Ovary (tissue), 9 donors: ENCODE data around the gene FAS. TPM values are rescaled to one million over a fixed set of nuclear protein-coding genes. Genes with fewer than 3 reads are reported as not detected.

Experiments
- DNase-seq, 5 donors: peaks; one replicate each; pipeline ENCODE4 v3.0.0-alpha.2; 2019 to 2020
- H3K27ac ChIP-seq, 2 donors: fragments of 200-600 bp; one replicate each; pipeline versions ENCODE4 v1.5.1 to v1.8.0; 2019 to 2022
- H3K27me3 ChIP-seq: fragments of 200-600 bp; one replicate; pipeline ENCODE4 v1.8.0; 2022
- H3K36me3 ChIP-seq: fragments of 200-600 bp; sonication (generic); one replicate; pipeline ENCODE4 v1.5.1; 2019
- H3K4me1 ChIP-seq: one replicate; pipeline ENCODE4 v1.8.1; 2013; ENCODE audit warnings: mild to moderate bottlenecking, moderate library complexity; ENCODE audit not compliant: insufficient read depth
- H3K4me3 ChIP-seq: fragments of 200-600 bp; sonication (generic); one replicate; pipeline ENCODE4 v1.5.1; 2017
- H3K9me3 ChIP-seq, 2 donors: fragments of 200-600 bp in 1 of 2; sonication (generic) in 1 of 2; one replicate each; pipeline versions ENCODE4 v1.5.1 to v1.8.1; 2013 to 2019; ENCODE audit warnings: mild to moderate bottlenecking in 1 of 2, moderate library complexity in 1 of 2
- CTCF ChIP-seq, 3 donors: fragments of 450-650 bp in 2 of 3; fragments of 200-600 bp in 1 of 3; IDR thresholded peaks; one replicate each; pipeline versions ENCODE4 v1.5.1 to v1.8.0; 2016 to 2022; ENCODE audit warnings: antibody characterized with exemption in 3 of 3, mild to moderate bottlenecking in 1 of 3
- EP300 ChIP-seq: sonication (generic); formaldehyde crosslinking; IDR thresholded peaks from one replicate; pipeline ENCODE4 v1.6.1; 2017; ENCODE audit warnings: antibody characterized with exemption
- POLR2A ChIP-seq: fragments of 450-650 bp; IDR thresholded peaks from one replicate; pipeline ENCODE4 v1.6.1; 2017; ENCODE audit warnings: antibody characterized with exemption, mild to moderate bottlenecking, moderate library complexity
- WGBS, 3 donors: extraction: QIAGEN DNeasy Blood & Tissue Kit in 1 of 3; methylation state at CpG; one replicate each; pipeline versions ENCODE4 v1.1.5 to v1.1.7; 2013 to 2017; 5-methylcytosine and 5-hydroxymethylcytosine counted together
- intact Hi-C, 4 donors: fragments of 100-400 bp; cut with DNase I; formaldehyde crosslinking; loops; one replicate each; pipeline versions ENCODE4 v1.11.0 to v1.15.1; 2022 to 2023
- microRNA-seq, 3 donors: library from miRNA; unstranded; fragments of <30 nt; microRNA quantifications; one replicate each; pipeline versions ENCODE4 to v1.2.0, GENCODE V29; 2019 to 2020
- polyA plus RNA-seq, 2 donors: library from polyadenylated mRNA; stranded (reverse); fragments of 200-250 nt in 1 of 2; fragments of 350-450 nt in 1 of 2; fragmentation: Illumina TruSeq in 1 of 2; extraction: RNeasy Lipid Tissue Mini Kit (QIAGEN cat#74804) in 1 of 2; gene quantifications; one replicate each; pipeline ENCODE4 v1.2.3, GENCODE V29; 2013 to 2014
- small RNA-seq: library from RNA; depleted of rRNA; stranded (forward); fragments of <200 nt; gene quantifications from one replicate; pipeline ENCODE3, GENCODE V24; 2016
- total RNA-seq, 7 donors: library from RNA; depleted of rRNA in 2 of 7; stranded (reverse); fragments of >200 nt in 2 of 7; fragmentation: NEBNext Ultra II Directional in 3 of 7; extraction: Animal tissue kit (Norgen Biotek cat#: 25700) in 3 of 7; gene quantifications; one replicate each; pipeline versions ENCODE4 v1.1.0 to v1.2.4, GENCODE V29; 2016 to 2023
- donor health status: DM: no; HTN: no; CAD: no; lungs with moderate emphysema.
- donor health status: DM: no; HTN: no; CAD: no.
- donor health status: Bipolar disorder and iron deficiency.
- donor health status: DM: yes; HTN: yes; CAD: no.
- donor health status: DM: no; HTN: no; CAD: no.
- donor health status: DM: yes; HTN: yes; CAD: no.

Gene FAS
- total and polyA plus RNA-seq, 9 donors: 33.1 to 75.9 (median 43.5) TPM

- H3K4me1 ChIP-seq: no peaks in the 10 kb centered on the region
- no peak overlapping the region for H3K27ac ChIP-seq
- intact Hi-C loops: no loop called here
- no peak overlapping the region for H3K4me3 ChIP-seq
- TF ChIP-seq POLR2A (no peak), CTCF (IDR thresholded peaks at IDR 0.05) (no peak), EP300 (no peak)
- H3K9me3 ChIP-seq: no peaks in the 10 kb centered on the region
- DNase-seq: no peak
- WGBS, 3 donors: 87 to 89% (median 87%) methylated on average over 5 of the region's 5 CpGs
- no peaks in the 10 kb centered on the region for H3K36me3 ChIP-seq
- no peaks in the 10 kb centered on the region for H3K27me3 ChIP-seq
Observed at GRCh38 chr10:89055159-89055558, 64.6 kb downstream of the FAS start.

- 21 to 33% (median 28%) methylated on average over 1 of the region's 1 CpG for WGBS, 3 donors
- H3K4me3 ChIP-seq: no peak overlapping the region
- H3K27me3 ChIP-seq: no peaks in the 10 kb centered on the region
- no peak for TF ChIP-seq EP300
- no peak for TF ChIP-seq CTCF (IDR thresholded peaks at IDR 0.05)
- no peak for TF ChIP-seq POLR2A
- peaks cover 4% of the 10 kb centered on the region for H3K4me1 ChIP-seq
- DNase-seq: peak; percentile 51 to 73 (median 61)
- intact Hi-C loops: no loop called here
- no peaks in the 10 kb centered on the region for H3K9me3 ChIP-seq
- no peaks in the 10 kb centered on the region for H3K36me3 ChIP-seq
- peak overlapping the region in 1 of 2 donors; percentile 7 for H3K27ac ChIP-seq
Observed at GRCh38 chr10:89062861-89063260, 72.3 kb downstream of the FAS start.

DNA sequence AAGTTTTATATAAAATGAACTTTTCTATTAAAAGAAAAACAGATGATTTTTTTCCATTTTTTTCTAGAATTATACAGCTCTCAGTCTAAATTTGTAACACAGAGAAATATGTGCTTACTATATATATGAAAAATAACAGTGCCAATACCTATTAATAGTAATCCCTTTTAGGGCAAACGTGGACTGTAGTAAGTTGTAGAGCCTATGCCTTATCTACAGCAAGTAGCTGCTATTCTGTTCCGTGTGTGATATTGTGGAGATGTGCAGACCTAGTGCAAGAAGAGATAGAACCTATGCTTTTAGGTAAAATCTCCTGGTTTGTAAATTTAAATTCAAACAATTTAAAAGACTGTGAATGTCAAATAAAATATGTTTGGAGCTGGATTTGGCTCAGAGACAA, 72.9 kb downstream of the FAS start:
- WGBS, 3 donors: 43 to 51% (median 49%) methylated on average over 2 of the region's 2 CpGs
- no peaks in the 10 kb centered on the region for H3K9me3 ChIP-seq
- peaks cover 4% of the 10 kb centered on the region for H3K4me1 ChIP-seq
- peak overlapping the region in 1 of 2 donors; percentile 7 for H3K27ac ChIP-seq
- H3K4me3 ChIP-seq: no peak overlapping the region
- intact Hi-C loops: no loop called here
- DNase-seq: no peak
- TF ChIP-seq POLR2A: no peak
- TF ChIP-seq EP300: no peak
- no peak for TF ChIP-seq CTCF (IDR thresholded peaks at IDR 0.05)
- no peaks in the 10 kb centered on the region for H3K36me3 ChIP-seq
- H3K27me3 ChIP-seq: no peaks in the 10 kb centered on the region

GRCh38 chr10:89064748-89065147, 74.2 kb downstream of the FAS start:
- H3K9me3 ChIP-seq: no peaks in the 10 kb centered on the region
- no peaks in the 10 kb centered on the region for H3K36me3 ChIP-seq
- H3K4me1 ChIP-seq: peaks cover 4% of the 10 kb centered on the region
- intact Hi-C loops: no loop called here
- H3K4me3 ChIP-seq: no peak overlapping the region
- no peaks in the 10 kb centered on the region for H3K27me3 ChIP-seq
- WGBS, 3 donors: 10 to 18% (median 10%) methylated on average over 5 of the region's 5 CpGs
- no peak for TF ChIP-seq CTCF (IDR thresholded peaks at IDR 0.05)
- no peak for TF ChIP-seq EP300
- TF ChIP-seq POLR2A: no peak
- peak overlapping the region in 1 of 2 donors; percentile 59 for H3K27ac ChIP-seq
- no peak for DNase-seq

Small RNA genes lying within 50 kb of the gene (microRNA-seq; reads per million reads assigned to microRNA genes)
- gene MIR4679-1 (0 reads per million in 3 donors), gene MIR4679-2 (0 reads per million in 3 donors)

Small RNA genes lying within 50 kb of the gene (small RNA-seq; reads per million reads assigned to genes)
- gene MIR4679-2: not detected
- not detected for gene RF02116

Other genes with a start within 250 kb of the FAS start
- gene LIPN, start 230.8 kb upstream of the FAS start, total RNA-seq: not detected
- not detected for gene LIPN, start 230.8 kb upstream of the FAS start, polyA plus RNA-seq
- gene LIPM, start 188.1 kb upstream of the FAS start, total RNA-seq: not detected
- gene LIPM, start 188.1 kb upstream of the FAS start, polyA plus RNA-seq: not detected
- gene ANKRD22, start 139.0 kb upstream of the FAS start, total RNA-seq: under 1 TPM in 1 of 7 donors, not detected in 6; 0.42 TPM
- under 1 TPM in 1 of 2 donors, not detected in 1; 0.63 TPM for gene ANKRD22, start 139.0 kb upstream of the FAS start, polyA plus RNA-seq
- 10 to 100 TPM; 12.8 to 39.6 (median 16.9) TPM for gene STAMBPL1, start 110.6 kb upstream of the FAS start, total RNA-seq
- gene STAMBPL1, start 110.6 kb upstream of the FAS start, polyA plus RNA-seq: 10 to 100 TPM in 1 of 2 donors, 1 to 10 TPM in 1; 7.9 to 12.8 TPM
- 1,000 to 10,000 TPM in 2 of 7 donors, 100 to 1,000 TPM in 5; 154 to 1,797 (median 461) TPM for gene ACTA2, start 38.0 kb upstream of the FAS start, total RNA-seq
- 1,000 to 10,000 TPM in 1 of 2 donors, 100 to 1,000 TPM in 1; 777 to 5,219 TPM for gene ACTA2, start 38.0 kb upstream of the FAS start, polyA plus RNA-seq
- gene CH25H, start 216.5 kb downstream of the FAS start, total RNA-seq: 1 to 10 TPM in 6 of 7 donors, under 1 TPM in 1; 0.52 to 3.8 (median 1.6) TPM
- 1 to 10 TPM in 1 of 2 donors, under 1 TPM in 1; 0.22 to 1.9 TPM for gene CH25H, start 216.5 kb downstream of the FAS start, polyA plus RNA-seq